Gastroesophageal sphincter (tissue), 4 donors: Measurements from ENCODE around the gene BMP4. TPM values are rescaled to one million over a fixed set of nuclear protein-coding genes. Genes with fewer than 3 reads are reported as not detected.
A peak's percentile ranks its signal among the peaks of the same experiment; 100 is the strongest.

Experiments used
- ATAC-seq: fragments of 150-250 bp; one replicate; pipeline ENCODE4 v1.9.1; 2016; ENCODE audit warnings: mild to moderate bottlenecking, moderate library complexity
- H3K27ac ChIP-seq, 4 donors: fragments of 200-600 bp; sonication (generic) in 3 of 4; 1 replicate in 3 of 4; 2 replicates in 1 of 4; pipeline ENCODE4 v1.5.1; 2016 to 2019
- H3K27me3 ChIP-seq: fragments of 200-600 bp; sonication (generic); one replicate; pipeline ENCODE4 v1.5.1; 2019
- H3K36me3 ChIP-seq, 2 donors: fragments of 200-600 bp; sonication (generic); one replicate each; pipeline ENCODE4 v1.5.1; 2019; ENCODE audit warnings: control low read depth in 1 of 2
- H3K4me1 ChIP-seq, 3 donors: fragments of 200-600 bp; sonication (generic); 1 replicate in 2 of 3; 2 replicates in 1 of 3; pipeline ENCODE4 v1.5.1; 2016 to 2019; ENCODE audit warnings: control low read depth in 2 of 3
- H3K4me3 ChIP-seq, 2 donors: fragments of 200-600 bp; sonication (generic); one replicate each; pipeline ENCODE4 v1.5.1; 2019; ENCODE audit warnings: mild to moderate bottlenecking in 1 of 2, moderate library complexity in 1 of 2
- H3K9me3 ChIP-seq, 3 donors: fragments of 200-600 bp; sonication (generic); one replicate each; pipeline ENCODE4 v1.5.1; 2017 to 2019; ENCODE audit warnings: control low read depth in 2 of 3
- CTCF ChIP-seq, 4 experiments: fragments of 200-600 bp in 2 of 4; fragments of 450-650 bp in 2 of 4; sonication (generic) in 1 of 4; IDR thresholded peaks; one replicate each; pipeline ENCODE4 v1.5.1; 2017 to 2019; ENCODE audit warnings: antibody characterized with exemption in 4 of 4, mild to moderate bottlenecking in 2 of 4, moderate library complexity in 2 of 4
- EP300 ChIP-seq: sonication (generic); formaldehyde crosslinking; IDR thresholded peaks from one replicate; pipeline ENCODE4 v1.6.1; 2017; ENCODE audit warnings: antibody characterized with exemption, mild to moderate bottlenecking
- POLR2A ChIP-seq, 2 donors: fragments of 450-650 bp; IDR thresholded peaks; one replicate each; pipeline ENCODE4 v1.6.1; 2017; ENCODE audit warnings: antibody characterized with exemption in 2 of 2, mild to moderate bottlenecking in 2 of 2, moderate library complexity in 1 of 2
- POLR2AphosphoS5 ChIP-seq: sonication (generic); formaldehyde crosslinking; IDR thresholded peaks from one replicate; pipeline ENCODE4 v1.6.1; 2017; ENCODE audit warnings: antibody characterized with exemption
- WGBS, 2 donors: methylation state at CpG; one replicate each; pipeline ENCODE4 v1.1.5; 2018; ENCODE audit warnings: low coverage in 1 of 2; 5-methylcytosine and 5-hydroxymethylcytosine counted together
- total RNA-seq, 4 donors: library from RNA; depleted of rRNA; stranded (reverse); fragments of >200 nt; gene quantifications; one replicate each; pipeline ENCODE4 v1.1.0, GENCODE V29; 2016

Gene BMP4
- total RNA-seq, 4 donors from 2014 or later: 11.3 to 81.2 (median 26.6) TPM

- no peak for TF ChIP-seq EP300
- TF ChIP-seq POLR2A (IDR thresholded peaks at IDR 0.05): no peak
- no peak for TF ChIP-seq CTCF (IDR thresholded peaks at IDR 0.05)
- no peak for TF ChIP-seq POLR2AphosphoS5
- Histone ChIP-seq H3K27me3 (no peaks in the 10 kb centered on the region), H3K4me1 (no peaks in the 10 kb centered on the region), H3K27ac (no peak overlapping the region), H3K9me3 (peaks cover 0 to 21% (median 0%) of the 10 kb centered on the region in 3 donors), H3K36me3 (no peaks in the 10 kb centered on the region), H3K4me3 (no peak overlapping the region)
- no peak for ATAC-seq
Measured at GRCh38 chr14:53983112-53983511, 26.5 kb upstream of the BMP4 start.

GRCh38 chr14:53982546-53982945, 25.9 kb upstream of the BMP4 start:
- no peak overlapping the region for H3K27ac ChIP-seq
- H3K36me3 ChIP-seq: no peaks in the 10 kb centered on the region
- H3K9me3 ChIP-seq: peaks cover 0 to 21% (median 0%) of the 10 kb centered on the region in 3 donors
- TF ChIP-seq EP300 (no peak), POLR2AphosphoS5 (no peak), POLR2A (IDR thresholded peaks at IDR 0.05) (no peak), CTCF (IDR thresholded peaks at IDR 0.05) (no peak)
- H3K4me3 ChIP-seq: no peak overlapping the region
- no peaks in the 10 kb centered on the region for H3K4me1 ChIP-seq
- no peaks in the 10 kb centered on the region for H3K27me3 ChIP-seq
- 78 to 85% methylated on average over 2 of the region's 2 CpGs for WGBS, 2 donors
- ATAC-seq: no peak

DNA sequence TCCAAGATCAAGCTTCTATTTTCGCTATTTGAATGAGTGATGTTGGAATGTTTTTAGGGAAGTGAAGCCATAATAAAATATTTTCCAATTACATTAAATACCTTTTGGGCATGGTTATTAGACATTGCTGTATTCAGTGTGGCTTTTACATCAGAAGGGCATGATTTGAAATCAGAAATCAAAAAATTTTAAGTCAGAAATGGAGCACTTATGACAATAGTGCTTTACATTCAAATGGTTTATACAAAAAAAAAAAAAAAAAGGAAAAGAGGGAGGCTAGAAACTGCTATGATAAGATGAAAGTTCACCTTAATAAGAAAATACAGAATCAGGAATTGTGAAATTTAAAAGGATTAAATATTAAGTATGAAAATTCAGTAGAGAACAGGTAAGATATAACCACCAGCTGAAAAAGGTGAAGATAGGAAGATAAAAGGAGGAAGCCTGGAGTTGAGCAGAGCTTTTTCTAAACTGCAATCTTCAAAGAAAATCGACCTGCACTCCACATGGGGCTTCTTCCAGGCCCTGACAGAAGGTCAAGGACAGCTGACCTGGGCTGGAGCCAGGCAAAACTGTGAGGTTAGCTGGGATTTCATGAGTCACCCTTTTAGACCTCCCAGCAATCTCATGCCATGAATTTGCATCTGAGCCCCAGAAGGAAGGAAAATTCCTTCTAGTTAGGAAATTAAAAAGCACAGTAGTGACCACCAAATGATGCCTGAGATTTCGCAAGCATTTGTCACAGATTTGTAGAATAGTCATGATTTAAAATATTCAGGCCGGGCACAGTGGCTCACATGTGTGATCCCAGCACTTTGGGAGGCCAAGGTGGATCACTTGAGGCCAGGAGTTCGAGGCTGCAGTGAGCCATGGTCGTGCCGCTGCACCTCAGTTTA, 23.4 kb upstream of the BMP4 start:
- H3K9me3 ChIP-seq: peaks cover 0 to 8% (median 0%) of the 10 kb centered on the region in 3 donors
- no peak for TF ChIP-seq POLR2A (IDR thresholded peaks at IDR 0.05)
- no peak for TF ChIP-seq POLR2AphosphoS5
- TF ChIP-seq EP300: no peak
- no peak for TF ChIP-seq CTCF (IDR thresholded peaks at IDR 0.05)
- no peak overlapping the region for H3K4me3 ChIP-seq
- no peaks in the 10 kb centered on the region for H3K4me1 ChIP-seq
- peak; percentile 51 for ATAC-seq
- H3K27me3 ChIP-seq: no peaks in the 10 kb centered on the region
- no peaks in the 10 kb centered on the region for H3K36me3 ChIP-seq
- 78 to 89% methylated on average over 6 to 7 of the region's 7 CpGs for WGBS, 2 donors
- H3K27ac ChIP-seq: no peak overlapping the region

DNA sequence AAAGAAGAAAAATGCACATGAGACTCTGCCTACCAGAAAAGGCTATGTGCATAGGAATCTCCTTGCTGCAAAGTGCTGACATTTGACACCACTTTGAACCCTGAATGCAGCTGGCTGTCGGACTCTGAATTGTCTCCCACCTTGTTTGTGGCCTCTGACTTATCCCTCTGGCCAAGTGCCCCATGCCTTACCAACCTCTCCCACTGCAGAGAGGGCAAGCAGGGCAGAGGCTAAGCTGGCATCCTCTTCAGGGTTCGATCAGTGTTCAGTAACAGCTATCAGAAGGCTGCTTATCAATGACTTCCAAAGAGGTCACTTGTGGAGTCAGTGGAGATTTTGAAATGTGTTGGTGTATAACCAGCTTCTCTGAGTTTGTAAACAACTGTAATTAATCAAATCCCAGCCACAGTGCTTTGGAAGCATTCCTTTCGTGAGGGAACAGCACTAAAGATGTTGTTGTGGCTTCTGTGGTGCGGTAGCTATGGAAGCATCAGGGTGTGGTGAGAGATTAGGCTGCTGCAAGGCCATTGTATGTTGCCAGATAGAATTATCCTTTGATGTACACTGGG, 22.6 kb upstream of the BMP4 start:
- TF ChIP-seq POLR2A (IDR thresholded peaks at IDR 0.05): no peak
- TF ChIP-seq POLR2AphosphoS5: no peak
- no peak for TF ChIP-seq CTCF (IDR thresholded peaks at IDR 0.05)
- TF ChIP-seq EP300: no peak
- Histone ChIP-seq H3K9me3 (peaks cover 0 to under 1% (median 0%) of the 10 kb centered on the region in 3 donors), H3K4me3 (no peak overlapping the region), H3K4me1 (no peaks in the 10 kb centered on the region), H3K27me3 (no peaks in the 10 kb centered on the region), H3K27ac (no peak overlapping the region), H3K36me3 (no peaks in the 10 kb centered on the region)
- WGBS, 2 donors: 56 to 76% methylated on average over 3 of the region's 4 CpGs
- no peak for ATAC-seq

- no peak for ATAC-seq
Measured at GRCh38 chr14:53978194-53978593, 21.6 kb upstream of the BMP4 start.

More at GRCh38 chr14:53978194-53978593, 21.6 kb upstream of the BMP4 start:
- Histone ChIP-seq H3K9me3 (no peaks in the 10 kb centered on the region), H3K27me3 (no peaks in the 10 kb centered on the region), H3K27ac (no peak overlapping the region), H3K4me1 (no peaks in the 10 kb centered on the region), H3K36me3 (no peaks in the 10 kb centered on the region), H3K4me3 (no peak overlapping the region)
- 34 to 57% methylated on average over 3 of the region's 3 CpGs for WGBS, 2 donors
- TF ChIP-seq POLR2AphosphoS5: no peak
- no peak for TF ChIP-seq CTCF (IDR thresholded peaks at IDR 0.05)
- no peak for TF ChIP-seq POLR2A (IDR thresholded peaks at IDR 0.05)
- TF ChIP-seq EP300: no peak
